Left renal cortex interstitium (tissue), 4 donors: Measurements from ENCODE around the gene NRXN3. TPM values are rescaled to one million over a fixed set of nuclear protein-coding genes. Genes with fewer than 3 reads are reported as not detected.

Experiments used
- DNase-seq, 4 donors: peaks; one replicate each; pipeline ENCODE4 v3.0.0-alpha.2; 2013; ENCODE audit warnings: low read depth in 4 of 4, low spot score in 2 of 4, missing footprints in 1 of 4
- polyA plus RNA-seq, 4 donors: library from polyadenylated mRNA; unstranded; fragments of 120-200 nt; gene quantifications; one replicate each; pipeline ENCODE4 v1.2.1, GENCODE V29; 2013; ENCODE audit not compliant: insufficient read length in 4 of 4

NRXN3 gene
- polyA plus RNA-seq, 4 donors: 5.4 to 8.4 (median 6.3) TPM

DNA sequence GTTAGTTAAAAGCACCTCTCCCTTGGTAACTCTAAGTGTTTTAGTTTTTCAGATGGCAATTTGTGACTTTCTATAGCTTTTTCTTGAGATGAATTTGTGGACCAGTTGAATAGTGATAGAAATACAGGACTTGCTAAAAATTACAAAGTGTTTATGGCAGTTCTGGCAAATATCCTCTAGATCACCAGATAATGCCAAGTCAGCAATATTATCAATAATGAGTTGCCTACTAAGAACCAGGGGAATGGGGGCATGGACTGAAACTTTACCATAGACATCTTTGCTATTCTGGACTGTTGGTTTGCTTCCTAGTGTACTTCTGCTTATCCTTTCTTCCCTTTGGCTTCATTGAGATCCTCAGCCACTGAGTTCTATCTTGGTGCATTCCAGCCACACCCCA, 1456.9 kb downstream of the NRXN3 start:
- no peak for DNase-seq

DNA sequence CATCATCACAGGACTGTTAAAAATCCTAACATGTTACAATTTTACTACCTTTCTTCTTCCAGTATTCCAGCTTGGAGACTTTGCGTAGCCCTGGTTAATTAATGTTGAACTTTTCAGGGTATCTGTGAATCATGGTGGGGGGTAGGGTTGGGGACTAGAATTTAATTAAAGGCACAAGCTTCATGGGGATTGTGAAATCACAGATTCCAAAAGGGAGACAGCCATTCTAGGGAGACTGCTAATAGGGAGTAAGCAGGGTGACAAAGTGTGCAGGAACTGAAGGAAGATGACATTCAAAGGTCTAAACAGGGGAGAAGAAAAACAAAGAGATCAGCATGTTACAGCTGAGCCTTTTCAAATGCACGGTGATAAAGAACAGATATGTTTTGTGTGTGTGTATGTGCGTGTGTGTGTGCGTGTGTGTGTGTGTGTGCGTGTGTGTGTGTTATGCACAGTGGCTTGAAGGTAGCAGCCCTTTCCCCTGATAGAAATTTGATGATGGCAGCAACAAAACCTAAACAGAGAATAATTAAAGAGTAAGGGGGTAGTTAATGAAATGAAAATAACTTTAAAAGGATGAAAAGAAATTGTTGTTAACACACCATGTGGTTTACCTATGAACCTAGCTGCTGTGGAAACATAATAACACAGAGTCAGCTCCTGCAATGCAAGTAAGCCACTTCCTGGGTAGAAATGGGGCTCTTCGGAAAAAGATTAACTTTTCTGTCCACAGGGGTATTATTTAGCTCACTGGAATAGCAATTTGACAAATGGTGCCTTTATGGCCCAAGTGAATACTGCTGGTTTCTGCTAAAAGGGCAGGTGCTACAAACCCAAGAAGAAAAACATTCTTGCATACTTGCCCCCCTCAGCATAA, 1459.5 kb downstream of the NRXN3 start:
- DNase-seq: no peak

DNA sequence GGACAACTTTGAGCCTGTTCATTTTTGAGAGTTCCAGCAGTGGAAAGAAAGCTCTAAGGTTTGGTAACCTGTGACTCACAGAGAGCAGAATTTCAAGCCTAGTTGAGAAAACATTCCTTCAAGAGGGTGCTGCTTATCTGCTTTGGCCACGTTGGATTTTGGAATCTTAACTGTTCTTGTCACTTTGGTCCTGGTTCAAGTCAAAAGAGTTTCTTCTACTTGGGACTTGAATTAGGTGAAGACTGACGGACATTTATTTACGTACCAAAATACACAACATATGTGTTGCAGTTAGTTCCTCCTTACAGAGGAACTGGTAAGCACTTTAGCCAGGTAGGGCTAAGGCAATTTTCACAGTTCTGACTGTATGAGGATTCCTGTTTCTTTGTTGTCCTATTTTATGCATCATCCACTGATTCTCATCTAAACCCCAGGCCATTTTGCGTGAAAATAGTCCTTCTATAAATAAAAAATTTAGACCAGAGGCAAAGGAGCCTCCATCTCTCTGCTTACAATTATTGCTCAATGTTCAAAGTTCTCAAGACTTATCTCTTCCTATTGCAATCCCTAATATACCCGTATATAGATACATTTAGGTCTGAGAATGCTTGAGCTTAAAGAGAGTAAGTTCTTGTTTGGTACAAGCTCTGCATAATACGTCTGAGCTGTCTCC, 1460.3 kb downstream of the NRXN3 start:
- no peak for DNase-seq

DNA sequence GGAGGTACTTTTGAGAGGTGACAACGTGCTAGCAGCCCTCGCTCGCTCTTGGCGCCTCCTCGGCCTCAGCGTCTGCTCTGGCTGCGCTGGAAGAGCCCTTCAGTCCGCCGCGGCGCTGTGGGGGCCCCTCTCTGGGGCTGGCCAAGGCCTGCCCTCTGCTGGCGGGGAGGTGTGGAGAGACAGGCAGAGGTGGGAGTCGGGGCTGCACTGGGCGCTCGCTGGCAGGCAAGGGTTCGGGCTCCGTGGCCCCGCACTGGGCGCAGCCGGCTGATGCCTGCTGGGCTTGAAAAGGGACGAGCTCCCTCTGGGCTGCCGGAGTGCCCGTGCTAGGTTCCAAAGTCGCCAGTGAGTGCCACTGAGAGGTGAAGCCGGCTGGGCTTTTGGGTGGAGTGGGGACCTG, 1461.1 kb downstream of the NRXN3 start:
- DNase-seq: no peak

DNA sequence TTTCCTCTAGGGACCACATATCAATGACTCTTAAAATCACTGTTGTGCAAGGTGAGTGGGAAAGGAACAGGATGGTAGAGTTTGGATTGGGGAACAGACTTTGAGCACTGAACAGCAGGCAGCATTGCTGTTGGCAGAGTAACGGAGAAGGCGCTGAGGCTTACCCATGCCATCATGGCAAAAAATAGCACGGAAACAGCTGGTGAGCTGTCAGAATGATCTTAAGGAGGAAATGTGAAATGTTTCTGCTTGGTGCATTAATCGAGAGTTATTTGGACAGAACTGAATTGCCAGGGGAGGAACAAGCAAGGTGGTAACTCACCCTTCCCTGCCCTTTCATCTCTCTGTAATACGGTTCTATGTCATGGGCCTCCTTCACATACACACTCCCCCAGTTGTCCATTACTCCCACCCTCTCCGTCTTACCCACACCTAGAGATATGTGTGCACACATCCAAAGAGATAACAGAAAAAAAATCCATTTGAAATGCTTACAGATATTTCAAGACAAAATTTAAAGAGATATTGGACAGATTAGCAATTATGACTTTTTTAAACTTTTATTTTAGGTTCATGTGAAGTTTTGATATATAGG, 1468.6 kb downstream of the NRXN3 start:
- DNase-seq: no peak

DNA sequence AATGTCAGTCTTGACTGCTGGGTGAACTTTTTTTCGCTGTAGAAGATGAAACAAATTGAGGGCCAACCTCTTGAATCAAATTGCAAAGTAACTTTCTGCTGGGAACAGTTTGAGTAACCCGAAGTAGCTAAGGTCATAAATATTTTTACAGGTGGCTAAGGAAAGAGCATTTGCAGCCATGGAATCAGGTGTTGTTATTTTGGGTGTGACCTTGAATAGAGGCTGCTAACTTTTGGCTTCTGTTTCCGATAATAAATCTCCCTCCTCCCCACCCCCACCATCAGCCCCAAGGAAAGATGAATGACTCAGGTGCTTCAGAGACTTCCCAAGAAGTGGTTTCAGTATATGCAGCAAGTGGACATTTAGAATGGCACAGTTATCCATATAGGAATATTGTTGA, 1469.4 kb downstream of the NRXN3 start:
- DNase-seq: no peak

DNA sequence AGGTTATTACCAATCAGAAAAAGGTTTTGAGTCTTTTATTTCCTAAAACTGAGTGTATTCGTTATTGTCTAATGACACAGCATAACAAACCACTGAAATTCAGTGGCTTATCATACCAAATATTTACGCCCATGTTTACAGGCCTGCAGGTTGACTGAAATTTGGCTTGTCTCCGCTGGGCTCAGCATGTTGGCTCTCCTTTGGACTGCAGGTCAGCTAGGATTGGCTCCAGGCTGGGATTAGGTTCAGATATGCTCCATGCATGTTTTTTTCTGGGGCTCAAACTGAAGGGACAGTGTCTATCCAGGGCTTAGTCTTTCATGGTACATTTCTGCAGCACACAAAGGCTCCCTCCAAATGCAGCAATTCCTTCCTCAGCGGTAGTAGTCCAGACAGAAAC, 1471.2 kb downstream of the NRXN3 start:
- no peak for DNase-seq

DNA sequence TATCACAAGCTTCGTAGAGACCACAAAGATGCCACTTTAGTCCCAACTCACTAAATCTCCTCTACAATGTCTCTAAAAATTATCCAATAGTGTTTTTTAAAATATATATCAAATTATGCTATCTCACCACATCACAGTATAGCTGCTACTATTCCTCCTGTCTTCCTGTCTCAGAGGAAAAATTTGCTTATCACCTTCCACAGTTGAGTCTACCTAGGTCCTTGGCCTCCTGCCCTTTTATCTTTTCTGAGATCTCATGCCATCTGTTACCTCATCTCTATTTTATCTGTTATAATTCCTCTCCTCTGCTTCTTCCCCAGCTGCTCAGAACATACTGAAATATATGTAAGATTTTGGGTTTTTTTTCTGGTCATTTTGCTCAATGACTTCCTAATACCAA, 1473.0 kb downstream of the NRXN3 start:
- no peak for DNase-seq

DNA sequence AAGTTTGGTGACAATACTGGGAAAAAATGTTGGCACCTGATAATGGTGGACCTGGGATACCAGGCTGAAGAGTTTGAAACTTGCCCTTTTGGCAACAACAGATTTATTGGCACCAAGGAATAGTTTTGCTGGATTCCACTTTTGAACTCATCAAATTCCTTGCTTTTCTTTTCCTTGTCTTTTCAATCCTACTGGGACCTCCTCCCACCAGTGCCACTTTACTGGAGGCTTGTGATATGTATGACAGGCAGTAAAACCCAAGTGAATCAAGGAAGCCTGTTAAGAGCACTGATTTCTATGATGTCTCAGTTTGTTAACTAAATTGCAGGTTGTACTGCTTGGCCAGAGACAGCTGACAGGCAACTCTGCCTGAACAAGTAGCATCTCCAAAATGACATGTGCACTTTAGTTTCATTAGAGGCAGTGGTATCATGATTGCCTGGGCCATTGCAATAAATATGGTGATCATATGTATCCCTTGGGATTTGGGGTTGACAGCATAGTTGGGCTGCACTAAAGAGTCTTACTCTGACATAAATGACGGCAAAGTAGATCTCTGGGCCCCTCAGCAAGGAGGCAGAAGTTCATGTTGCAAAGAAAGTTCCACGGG, 1475.7 kb downstream of the NRXN3 start:
- no peak for DNase-seq

DNA sequence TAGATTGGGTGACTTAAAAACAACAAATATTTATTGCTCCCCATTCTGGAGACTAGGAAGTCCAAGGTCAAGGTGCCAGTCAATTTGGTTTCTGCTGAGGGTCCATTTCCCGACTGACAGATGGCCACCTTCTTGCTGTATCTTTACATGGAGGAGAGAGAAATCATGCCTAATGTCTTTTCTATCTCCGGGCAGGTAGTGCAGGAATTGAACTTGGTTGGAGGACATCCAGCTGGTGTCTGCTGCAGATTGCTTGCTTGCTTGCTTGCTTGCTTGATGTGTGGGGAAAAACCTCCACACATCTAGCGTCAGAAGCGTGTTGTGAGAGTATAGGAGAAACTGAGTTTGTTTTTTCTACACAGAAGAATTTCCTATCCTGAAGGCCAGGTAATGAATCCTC, 1479.7 kb downstream of the NRXN3 start:
- DNase-seq: no peak

DNA sequence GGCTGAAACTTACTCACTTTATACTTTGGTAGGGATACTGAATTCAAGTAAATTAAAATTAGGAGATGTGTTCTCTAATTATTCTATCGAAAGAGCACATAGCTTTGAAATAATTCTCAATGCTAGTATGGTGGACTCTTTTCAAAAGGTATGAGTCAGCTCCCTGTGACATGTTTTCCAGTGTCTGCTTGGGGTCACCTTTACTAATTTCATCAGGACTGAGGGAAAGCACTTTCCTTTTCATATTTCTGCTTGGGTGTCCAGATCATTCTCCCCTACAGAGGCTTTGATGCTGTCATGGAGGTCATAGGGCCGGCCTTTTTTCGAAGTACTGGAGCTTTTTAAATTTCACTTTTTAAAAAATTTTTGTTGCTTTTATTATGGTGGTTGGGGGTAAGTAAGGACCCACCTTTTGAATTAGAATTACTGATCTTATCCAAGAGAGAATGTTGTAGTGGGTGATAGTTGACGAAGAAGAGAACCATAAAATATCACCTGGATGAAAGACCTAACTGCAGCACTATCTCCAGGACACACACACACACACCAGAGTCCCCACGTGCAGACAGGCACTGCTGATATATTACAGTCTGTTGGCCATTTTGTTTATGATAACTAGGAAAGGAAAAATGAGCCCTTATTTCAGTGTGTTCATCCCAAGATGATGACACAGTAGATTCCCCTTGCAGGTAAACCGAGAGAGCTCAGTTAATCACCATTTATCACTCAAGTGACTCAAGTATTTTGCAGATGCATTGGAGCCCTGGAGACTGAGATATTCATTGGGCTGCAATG, 1482.5 kb downstream of the NRXN3 start:
- no peak for DNase-seq

DNA sequence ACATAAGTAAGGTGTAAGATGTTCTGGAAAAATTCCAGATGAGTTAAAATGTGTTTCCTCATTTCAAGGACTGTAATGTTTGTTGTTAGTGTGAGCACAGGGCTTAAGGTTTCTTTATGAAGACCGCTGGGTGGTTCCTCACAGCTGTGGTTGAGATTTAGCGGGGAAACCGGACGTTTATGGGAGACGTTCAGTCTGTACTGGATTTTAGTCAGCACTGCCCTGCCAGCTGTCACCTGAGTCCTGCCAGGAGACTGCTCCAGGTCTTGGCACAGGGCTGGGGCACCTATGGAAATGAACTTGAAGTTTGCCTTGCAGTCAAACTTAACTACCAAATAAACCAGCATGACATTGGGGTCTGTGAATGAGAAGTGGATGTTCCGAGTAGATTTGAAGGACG, 1485.9 kb downstream of the NRXN3 start:
- no peak for DNase-seq

DNA sequence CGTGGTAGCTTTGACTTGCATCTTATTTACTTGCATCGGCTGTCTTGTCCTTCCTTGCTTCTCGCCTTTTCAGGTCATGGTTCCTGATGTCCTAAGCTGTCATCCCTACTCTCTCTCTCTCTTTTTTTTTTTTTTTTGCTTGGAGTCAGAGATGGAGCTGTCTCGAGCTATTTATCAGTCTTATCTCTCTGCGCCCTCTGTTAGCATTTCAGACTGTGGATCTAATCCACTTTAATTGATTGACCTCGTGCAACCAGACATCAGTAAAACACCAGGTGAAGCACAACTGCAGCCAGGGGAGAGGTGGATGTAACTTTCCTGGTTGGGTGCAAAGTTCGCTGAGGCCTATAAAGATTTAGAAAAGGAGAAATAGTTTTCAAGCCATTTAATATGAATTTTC, 1486.3 kb downstream of the NRXN3 start:
- DNase-seq: no peak

DNA sequence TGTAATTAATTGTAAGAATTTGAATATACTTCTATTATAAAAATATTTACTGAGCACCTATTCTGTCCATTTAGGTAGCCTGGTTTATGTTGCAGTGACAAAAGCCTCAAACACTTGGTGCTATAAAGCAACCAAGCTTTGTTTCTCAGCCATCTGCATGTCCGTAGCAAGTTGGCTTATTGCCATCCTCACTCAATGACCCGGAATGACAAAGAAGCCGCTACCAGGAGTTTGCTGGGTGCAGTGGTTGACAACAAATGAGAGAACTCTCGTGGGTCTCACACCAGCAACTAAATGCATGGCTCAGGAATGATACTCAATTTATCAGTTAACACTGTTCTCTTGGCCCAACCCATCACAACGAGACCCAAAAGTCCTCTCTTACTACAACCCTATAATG, 1488.0 kb downstream of the NRXN3 start:
- no peak for DNase-seq

DNA sequence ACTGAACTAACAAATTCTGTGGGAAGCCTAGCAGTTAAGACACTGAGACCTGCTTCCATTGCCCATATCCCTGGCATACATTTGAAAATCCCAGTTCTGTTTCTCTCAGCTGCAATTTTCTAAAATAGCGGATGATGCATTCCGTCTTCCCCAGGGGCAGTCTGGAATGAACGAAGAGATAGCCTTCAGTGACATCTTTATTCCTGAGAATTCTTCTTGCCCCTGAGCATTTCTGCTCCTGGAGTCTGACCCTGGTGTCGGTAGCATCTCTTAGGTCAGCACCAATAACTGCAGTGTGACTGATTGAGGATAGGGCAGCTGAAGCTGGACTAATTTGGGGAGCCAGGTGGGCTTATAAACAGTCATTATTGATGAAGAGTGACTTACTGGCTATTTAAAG, 1488.6 kb downstream of the NRXN3 start:
- DNase-seq: no peak

DNA sequence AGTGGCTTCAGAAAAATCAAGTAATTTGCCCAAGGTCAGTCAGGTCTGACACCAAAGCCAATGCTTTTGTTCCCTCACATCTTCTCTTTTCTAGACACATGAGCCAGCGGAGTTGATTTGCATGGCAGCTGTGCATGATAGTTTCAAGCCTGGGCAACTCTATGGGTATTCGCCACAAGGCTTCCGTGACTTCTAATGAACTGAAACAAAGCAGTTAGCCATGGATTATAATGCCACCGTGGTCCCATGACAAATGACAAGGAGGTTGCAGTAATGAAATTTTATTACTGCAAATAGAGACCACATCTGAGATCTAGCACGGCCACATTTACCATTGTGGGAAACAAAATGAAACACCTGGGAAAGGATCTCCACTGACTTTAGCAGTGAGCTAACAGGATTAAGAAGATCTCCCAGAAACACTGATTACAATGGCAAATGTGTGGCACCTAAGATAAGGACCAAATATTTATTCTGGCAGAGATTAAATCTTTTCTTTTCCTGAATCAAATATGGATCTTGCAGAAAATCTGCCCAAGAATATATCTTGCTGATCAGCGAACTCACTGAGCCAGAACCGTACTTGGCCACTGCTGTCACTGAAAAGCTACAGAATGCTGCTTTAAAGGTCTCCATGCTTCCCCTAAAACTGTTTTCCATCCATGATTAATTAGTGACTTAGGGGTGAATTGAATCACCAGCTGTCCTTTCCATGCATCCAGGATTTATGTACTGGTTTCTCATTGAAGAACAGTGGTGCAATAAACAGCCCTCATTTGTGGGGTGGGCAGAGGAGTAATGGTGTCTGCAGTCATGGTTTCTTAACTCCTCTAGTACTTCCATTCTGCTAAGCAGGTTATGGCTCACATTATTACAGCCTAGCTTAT, 1490.1 kb downstream of the NRXN3 start:
- peak in 2 of 4 donors; percentile 21 to 31 for DNase-seq

DNA sequence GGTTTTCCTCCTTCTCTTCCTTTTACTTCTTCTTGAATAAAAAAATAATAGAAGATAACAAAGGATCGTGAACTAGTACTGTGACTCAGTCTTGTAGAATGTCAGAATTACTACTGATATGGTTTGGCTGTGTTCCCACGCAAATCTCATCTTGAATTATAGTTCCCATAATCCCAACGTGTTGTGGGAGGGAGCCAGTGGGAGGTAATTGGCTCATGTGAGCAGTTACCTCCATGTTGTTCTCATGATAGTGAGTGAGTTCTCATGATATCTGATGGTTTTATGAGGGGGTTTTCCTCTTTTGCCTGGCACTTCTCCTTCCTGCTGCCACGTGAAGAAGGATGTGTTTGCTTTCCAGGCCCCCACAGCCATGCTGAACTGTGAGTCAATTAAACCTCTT, 1491.6 kb downstream of the NRXN3 start:
- no peak for DNase-seq

DNA sequence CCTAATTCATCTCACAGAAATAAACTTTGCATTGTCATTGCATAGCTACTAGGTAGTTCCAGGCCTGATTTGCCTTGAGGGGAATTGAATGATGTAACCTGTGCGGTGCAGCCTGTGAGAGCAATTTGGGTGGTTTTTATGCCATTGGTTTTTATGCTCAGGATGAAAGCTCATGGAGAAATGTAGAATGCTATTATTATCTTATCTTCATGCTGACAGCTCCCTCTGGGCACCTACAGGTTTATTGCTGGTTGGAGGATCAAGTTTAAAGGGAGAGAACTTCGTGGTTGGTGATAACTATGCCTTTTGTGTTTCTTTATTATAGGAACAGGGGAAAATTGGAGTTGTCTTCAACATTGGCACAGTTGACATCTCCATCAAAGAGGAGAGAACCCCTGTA, 1493.3 kb downstream of the NRXN3 start:
- no peak for DNase-seq

DNA sequence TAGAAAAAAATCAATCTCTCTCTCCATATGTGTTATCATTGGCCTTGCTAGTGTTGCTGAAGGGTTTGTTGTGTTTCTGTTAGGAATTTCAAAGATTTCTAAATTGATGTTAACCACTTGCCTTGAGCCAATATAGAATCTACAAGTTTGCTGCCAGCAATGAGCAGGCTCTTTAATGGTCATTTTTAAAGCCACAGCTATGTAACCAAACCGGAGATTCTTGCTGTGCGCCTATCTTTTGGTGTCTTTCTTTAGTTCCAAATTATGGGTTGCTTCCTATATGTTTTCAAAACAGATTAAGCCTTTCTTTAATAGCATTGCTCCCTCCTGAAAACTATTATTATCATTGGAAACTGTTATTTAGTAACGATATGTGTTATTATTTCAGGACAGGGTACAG, 1495.4 kb downstream of the NRXN3 start:
- DNase-seq: no peak

DNA sequence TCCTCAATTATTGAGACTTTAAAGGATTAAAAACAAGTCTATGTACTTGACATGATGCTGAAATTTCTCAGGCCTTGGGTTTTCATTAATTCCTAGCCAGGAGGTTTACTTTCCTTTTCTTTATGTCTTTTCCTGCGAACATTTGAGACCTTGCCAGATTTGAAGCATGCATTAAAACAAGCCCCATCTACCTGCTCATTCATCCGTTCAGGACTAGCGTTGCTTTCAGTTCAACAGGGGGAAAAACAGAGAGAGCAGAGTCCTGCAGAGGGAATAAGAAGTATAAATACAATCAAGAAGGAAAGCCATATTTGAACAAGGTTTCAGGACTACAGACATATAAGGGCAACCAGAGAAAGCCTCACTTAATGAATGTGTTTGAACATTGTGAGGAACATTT, 1498.8 kb downstream of the NRXN3 start:
- peak in 1 of 4 donors; percentile 47 for DNase-seq
